Ishikawa (cell line): Measurements from ENCODE around the gene TNNI3K.

Experiments used
- CEBPB ChIP-seq: IDR thresholded peaks from 2 replicates; pipeline ENCODE4 v1.6.1; 2012
- CREB1 ChIP-seq: IDR thresholded peaks from 2 replicates; pipeline ENCODE4 v1.6.1; 2012; ENCODE audit warnings: low read depth
- EP300 ChIP-seq: IDR thresholded peaks from 2 replicates; pipeline ENCODE4 v1.6.1; 2012; ENCODE audit warnings: borderline replicate concordance
- FOXM1 ChIP-seq: IDR thresholded peaks from 2 replicates; pipeline ENCODE4 v1.6.1; 2012; ENCODE audit warnings: low read depth, borderline replicate concordance
- MAX ChIP-seq: IDR thresholded peaks from 2 replicates; pipeline ENCODE4 v1.6.1; 2012
- NFIC ChIP-seq: IDR thresholded peaks from 2 replicates; pipeline ENCODE4 v1.6.1; 2012
- RAD21 ChIP-seq: IDR thresholded peaks from 2 replicates; pipeline ENCODE4 v1.6.1; 2012; ENCODE audit warnings: low read depth
- REST ChIP-seq: IDR thresholded peaks from 2 replicates; pipeline ENCODE4 v1.6.1; 2012; ENCODE audit warnings: low read depth, mild to moderate bottlenecking
- TAF1 ChIP-seq: IDR thresholded peaks from 2 replicates; pipeline ENCODE4 v1.6.1; 2012; ENCODE audit warnings: low read depth, mild to moderate bottlenecking
- TCF12 ChIP-seq: IDR thresholded peaks from 2 replicates; pipeline ENCODE4 v1.6.1; 2012; ENCODE audit warnings: low read depth
- TEAD4 ChIP-seq: IDR thresholded peaks from 2 replicates; pipeline ENCODE4 v1.6.1; 2012
- USF1 ChIP-seq: IDR thresholded peaks from 2 replicates; pipeline ENCODE4 v1.6.1; 2012
- ZBTB7A ChIP-seq: IDR thresholded peaks from 2 replicates; pipeline ENCODE4 v1.6.1; 2012; ENCODE audit warnings: low read depth

GRCh38 chr1:74419611-74420010 is 184.4 kb downstream of the TNNI3K start:
- TF ChIP-seq MAX, result no peak
- no peak for TF ChIP-seq NFIC
- TF ChIP-seq REST, result no peak
- TF ChIP-seq EP300, result no peak
- TF ChIP-seq RAD21, result no peak
- TF ChIP-seq FOXM1, result no peak
- no peak for TF ChIP-seq TEAD4
- TF ChIP-seq CREB1, result no peak
- no peak for TF ChIP-seq TCF12
- TF ChIP-seq ZBTB7A, result no peak
- TF ChIP-seq TAF1, result no peak
- TF ChIP-seq CEBPB, result no peak
- no peak for TF ChIP-seq USF1
